HL-60/S4 (cell line): Measurements from ENCODE around the gene B4GALNT3.

ENCODE experiments used
- in situ Hi-C: fragments of 300-500 bp; cut with MboI; formaldehyde crosslinking; loops from 2 replicates; pipeline ENCODE4 v1.14.3; 2022; ENCODE audit warnings: low sequenced_read_pairs

Gene B4GALNT3

GRCh38 chr12:507391-507796, 47.7 kb downstream of the B4GALNT3 start:
- in situ Hi-C loops = no loop called here

- in situ Hi-C loops = no loop called here
Measured at GRCh38 chr12:508145-508544, 48.4 kb downstream of the B4GALNT3 start.

GRCh38 chr12:508795-509194, 49.1 kb downstream of the B4GALNT3 start:
- in situ Hi-C loops = no loop called here

- in situ Hi-C loops = no loop called here
Measured at GRCh38 chr12:509500-509899, 49.8 kb downstream of the B4GALNT3 start.

DNA sequence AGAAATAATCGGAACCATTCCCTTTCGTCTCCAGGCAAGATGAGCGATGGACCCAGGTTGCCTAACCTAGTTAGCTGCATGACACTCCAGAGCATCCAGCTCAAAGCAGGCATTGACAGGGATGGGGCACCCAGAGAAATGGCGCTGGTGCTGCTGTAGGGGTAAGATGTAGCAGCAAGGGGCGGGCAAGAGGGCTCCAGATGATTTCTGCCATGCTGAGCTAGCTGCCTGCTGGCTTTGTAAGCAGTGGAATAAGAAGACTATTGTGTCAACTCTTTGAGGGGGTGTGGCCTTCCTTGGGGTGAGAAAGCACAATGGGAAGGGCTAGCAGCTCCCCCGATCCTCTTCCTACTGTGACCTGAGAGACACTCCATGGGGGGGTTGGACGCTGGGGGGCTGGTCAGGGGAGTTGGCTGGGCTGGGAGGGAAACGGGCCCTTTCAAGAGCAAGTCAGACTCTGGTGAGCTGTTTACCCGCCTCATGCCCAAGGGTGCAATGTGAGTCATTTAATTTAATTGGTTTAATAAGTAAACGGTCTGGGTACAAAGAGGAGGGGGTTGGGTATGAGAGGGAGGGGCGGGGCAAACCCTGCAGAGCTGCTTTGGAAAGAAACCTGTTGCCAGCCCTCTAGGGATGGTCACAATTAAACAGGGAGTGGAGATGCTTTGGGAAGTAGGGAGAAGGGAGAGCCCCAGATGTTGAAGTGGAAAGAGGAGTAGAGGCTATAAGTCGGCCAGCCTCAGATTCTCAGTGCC, 50.5 kb downstream of the B4GALNT3 start:
- in situ Hi-C loops = no loop called here

- in situ Hi-C loops = no loop called here
Measured at GRCh38 chr12:512933-513332, 53.2 kb downstream of the B4GALNT3 start.

- in situ Hi-C loops = no loop called here
Measured at GRCh38 chr12:513446-513845, 53.7 kb downstream of the B4GALNT3 start.

GRCh38 chr12:517538-517937, 57.8 kb downstream of the B4GALNT3 start:
- in situ Hi-C loops = no loop called here

- in situ Hi-C loops = no loop called here
Measured at GRCh38 chr12:520119-520518, 60.4 kb downstream of the B4GALNT3 start.

GRCh38 chr12:522692-523378, 63.1 kb downstream of the B4GALNT3 start:
- in situ Hi-C loops = no loop called here

GRCh38 chr12:524167-524951, 64.6 kb downstream of the B4GALNT3 start:
- in situ Hi-C loops = no loop called here

DNA sequence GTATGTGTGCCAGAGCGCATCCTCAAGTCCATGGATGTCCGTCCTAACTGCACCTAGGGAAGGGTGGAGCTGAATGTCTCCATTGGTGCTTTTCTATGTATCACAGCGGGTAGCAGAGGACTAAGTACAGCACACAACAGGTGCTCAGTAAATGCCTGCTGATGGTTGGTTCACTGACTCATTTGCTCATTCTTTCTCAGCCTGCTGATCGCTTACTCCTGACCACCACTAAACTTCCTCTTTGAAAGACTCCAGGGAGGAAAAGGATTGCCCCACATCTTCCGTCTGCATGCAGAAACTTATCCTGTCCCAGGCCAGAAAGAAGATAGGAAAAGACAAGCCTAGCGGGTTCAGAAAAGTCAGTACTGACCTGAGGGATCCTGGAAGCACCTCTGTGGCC, 66.3 kb downstream of the B4GALNT3 start:
- in situ Hi-C loops = no loop called here

- in situ Hi-C loops = no loop called here
Measured at GRCh38 chr12:527241-527640, 67.5 kb downstream of the B4GALNT3 start.

DNA sequence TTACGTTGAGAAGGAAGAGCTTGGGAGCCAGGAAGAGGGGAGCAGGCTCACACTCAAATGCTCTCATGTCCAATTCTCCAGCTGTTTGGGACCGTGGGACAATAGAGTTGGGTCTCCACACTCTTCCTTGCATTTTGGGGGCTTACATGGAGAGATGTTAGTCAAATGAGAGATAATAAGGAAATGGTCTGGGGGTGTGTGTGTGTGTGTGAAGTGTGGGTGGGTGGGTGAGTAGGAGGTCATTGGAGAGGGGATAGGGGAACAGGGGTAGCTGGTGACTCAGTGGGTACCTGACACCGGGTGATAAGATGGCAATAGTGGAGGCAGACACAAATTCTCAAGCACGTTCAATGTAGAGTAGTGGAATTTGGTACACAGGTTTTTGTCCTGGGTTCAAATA, 68.0 kb downstream of the B4GALNT3 start:
- in situ Hi-C loops = no loop called here

DNA sequence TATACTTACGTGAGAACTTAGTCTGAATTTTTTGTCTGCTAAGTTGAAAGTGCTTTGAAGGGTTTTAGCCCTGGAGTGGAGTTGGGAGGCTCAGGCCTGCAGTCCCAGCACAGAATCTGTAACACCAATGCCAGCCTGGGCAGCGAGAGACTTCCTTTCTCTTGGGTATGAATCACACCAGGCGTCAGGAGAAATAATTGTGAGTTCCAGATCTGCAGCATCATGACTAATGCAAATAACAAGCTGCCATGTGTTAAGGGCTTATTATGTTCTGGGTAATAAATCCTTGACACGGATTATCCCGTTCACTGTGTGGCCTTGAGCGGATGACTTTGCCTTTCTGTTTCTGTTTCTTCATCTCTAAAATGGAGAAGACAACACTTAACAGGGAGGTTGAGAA, 70.6 kb downstream of the B4GALNT3 start:
- in situ Hi-C loops = loop anchor here (10.0 kb wide), 1 partner anchor 76 kb away; the partner anchor contains the start of gene B4GALNT3

- in situ Hi-C loops = loop anchor here (10.0 kb wide), 1 partner anchor 76 kb away; the partner anchor contains the start of gene B4GALNT3
Measured at GRCh38 chr12:530821-531220, 71.1 kb downstream of the B4GALNT3 start.

GRCh38 chr12:531951-532585, 72.3 kb downstream of the B4GALNT3 start:
- in situ Hi-C loops = loop anchor here (10.0 kb wide), 1 partner anchor 77 kb away; the partner anchor contains the start of gene B4GALNT3

DNA sequence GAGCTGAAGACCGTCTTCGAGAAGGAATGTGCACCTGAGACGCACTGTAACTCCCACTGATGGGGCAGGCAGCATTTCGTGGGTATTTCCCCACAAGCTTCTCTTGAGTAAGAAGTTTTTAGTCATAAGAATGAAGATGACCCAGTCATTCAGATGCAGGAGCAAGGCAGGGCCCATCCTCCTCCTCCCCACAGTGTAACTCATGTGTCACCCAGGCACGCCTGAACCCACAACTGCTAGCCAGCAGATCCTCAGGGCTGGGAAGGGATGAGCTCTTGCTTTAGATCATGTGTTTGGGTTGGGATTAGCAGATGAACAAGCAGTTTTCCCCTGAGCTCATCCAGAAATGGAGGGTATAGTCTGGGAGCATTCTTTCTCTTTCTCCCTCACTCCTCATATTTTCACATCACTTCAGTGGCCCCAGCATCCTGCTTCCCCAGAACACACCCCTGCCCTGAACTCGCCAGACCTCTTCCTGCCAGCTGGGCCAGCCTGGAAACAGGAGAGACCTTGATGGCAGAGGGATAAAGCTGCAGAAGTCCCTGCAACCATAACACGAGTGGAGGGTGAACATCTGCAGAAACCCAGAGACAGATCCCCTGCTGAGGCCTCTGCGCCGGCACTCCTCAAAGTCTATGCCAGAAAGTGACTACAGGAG, 73.3 kb downstream of the B4GALNT3 start:
- in situ Hi-C loops = loop anchor here (10.0 kb wide), 1 partner anchor 78 kb away; the partner anchor contains the start of gene B4GALNT3

GRCh38 chr12:533718-534117, 74.0 kb downstream of the B4GALNT3 start:
- in situ Hi-C loops = loop anchor here (10.0 kb wide), 1 partner anchor 79 kb away; the partner anchor contains the start of gene B4GALNT3

DNA sequence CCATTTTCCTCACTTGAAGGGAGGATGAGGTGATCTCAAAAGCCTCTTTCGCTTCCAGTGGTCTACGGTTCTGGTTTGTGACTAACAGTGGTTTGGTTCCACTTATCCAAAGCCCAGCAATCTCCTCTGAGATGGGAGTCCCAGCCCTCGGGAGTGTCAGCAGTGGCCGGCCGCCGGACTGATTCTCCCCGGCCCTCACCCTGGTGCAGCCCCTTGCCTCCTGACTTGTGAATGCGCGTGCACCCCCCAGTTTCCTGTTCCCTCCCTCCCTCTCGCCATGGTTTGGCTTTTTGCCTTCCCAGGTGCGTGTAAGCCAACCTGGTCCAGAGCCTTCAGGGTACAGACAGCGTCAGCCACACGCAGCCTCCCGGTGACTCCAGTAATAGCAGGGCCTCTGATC, 74.5 kb downstream of the B4GALNT3 start:
- in situ Hi-C loops = loop anchor here (10.0 kb wide), 1 partner anchor 79 kb away; the partner anchor contains the start of gene B4GALNT3
